ENCODE results near the gene PPEF1. TPM values are rescaled to one million over a fixed set of nuclear protein-coding genes. Genes with fewer than 3 reads are reported as not detected.
"Not testable (repeated sequence)": the region's sequence is repeated elsewhere in the genome, so short reads cannot be mapped to it uniquely, and the experiment has no call there.

The PPEF1 gene
- total RNA-seq, 2 experiments from 2014 or later = 0.15 TPM; not detected in 1

DNA sequence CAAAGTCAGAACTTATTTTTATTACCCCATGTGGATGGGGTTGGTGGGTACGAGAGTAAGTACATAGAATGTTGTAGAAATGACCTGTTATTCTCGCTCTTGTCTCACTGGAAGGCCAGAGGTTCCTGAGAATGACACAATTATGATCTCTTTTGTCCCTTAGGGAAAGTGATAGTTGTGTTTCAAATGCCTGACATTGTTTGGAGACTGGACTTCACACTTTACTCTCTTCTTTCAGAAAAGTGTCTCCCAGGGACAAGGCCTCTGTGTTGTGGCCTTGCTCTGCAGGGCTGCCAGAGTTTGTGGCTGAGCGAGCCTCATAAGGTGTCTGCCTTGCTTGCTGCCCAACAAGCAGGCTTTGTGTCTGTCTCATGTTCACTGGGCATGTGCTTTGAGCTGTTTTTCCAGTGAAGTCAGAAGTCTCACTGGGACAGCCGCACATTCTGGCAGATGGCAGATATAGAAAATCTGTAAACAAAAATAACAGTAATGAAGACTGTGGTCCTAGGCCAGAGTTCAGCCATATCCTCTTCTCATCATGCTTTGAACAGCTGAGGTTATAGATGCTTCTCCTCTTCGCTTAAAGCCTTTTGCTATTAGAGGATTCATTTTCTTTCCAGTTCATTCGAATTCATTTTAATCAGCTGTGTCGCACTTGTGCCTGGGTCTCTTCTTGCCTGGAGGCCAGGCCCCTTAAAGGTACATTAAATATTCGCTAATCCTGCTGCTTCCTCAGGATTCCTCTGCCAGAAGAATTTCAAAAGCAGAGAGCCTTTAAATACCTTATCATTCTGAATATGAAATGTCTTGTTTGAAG lies 14.4 kb downstream of the PPEF1 start:
- Mint-ChIP-seq H3K27me3 (no peaks in the 10 kb centered on the region), H3K4me1 (ENCODE audit: low read depth) (peaks cover 2% of the 10 kb centered on the region), H3K27ac (no peak overlapping the region), H3K4me3 (no peak overlapping the region), H3K9me3 (no peaks in the 10 kb centered on the region), H3K36me3 (no peaks in the 10 kb centered on the region)
- ChIA-PET POLR2A (no interaction called here), CTCF (interaction anchor here (0.5 kb wide), 1 partner anchor 13 kb away, joined by 3 read pairs; no protein-coding TSS in a partner anchor)
- intact Hi-C loops (cut with micrococcal nuclease) = no loop called here
- no peak for DNase-seq

DNA sequence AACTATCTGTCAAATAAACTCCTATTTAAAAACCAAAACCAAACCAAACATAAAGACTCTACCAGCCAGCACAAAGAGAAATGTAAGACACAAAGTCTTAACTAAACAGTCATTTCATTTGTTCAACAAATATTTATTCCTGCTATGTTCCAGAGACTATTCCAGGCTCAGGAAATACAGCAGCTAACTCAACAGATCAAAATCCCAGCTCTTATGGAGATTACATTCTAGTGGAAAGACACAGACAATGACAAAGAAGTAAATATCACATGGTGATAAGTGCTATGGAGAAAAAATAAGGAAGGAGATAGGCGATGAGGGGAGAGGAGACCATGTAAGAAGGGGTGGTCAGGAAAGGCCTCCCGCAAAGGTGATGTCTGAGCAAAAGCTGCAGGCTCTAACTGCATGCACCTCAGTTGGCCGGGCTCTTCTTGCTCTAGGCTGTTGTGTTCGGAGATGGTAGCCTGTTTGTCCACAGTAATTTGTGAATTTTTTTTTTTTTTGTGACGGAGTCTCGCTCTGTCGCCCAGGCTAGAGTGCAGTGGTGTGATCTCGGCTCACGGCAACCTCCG lies 15.1 kb downstream of the PPEF1 start:
- Mint-ChIP-seq H3K27ac (no peak overlapping the region), H3K27me3 (no peaks in the 10 kb centered on the region), H3K9me3 (no peaks in the 10 kb centered on the region), H3K36me3 (no peaks in the 10 kb centered on the region), H3K4me1 (ENCODE audit: low read depth) (peaks cover 2% of the 10 kb centered on the region), H3K4me3 (no peak overlapping the region)
- intact Hi-C loops (cut with micrococcal nuclease) = no loop called here
- no peak for DNase-seq
- CTCF ChIA-PET = no interaction called here
- POLR2A ChIA-PET = no interaction called here

DNA sequence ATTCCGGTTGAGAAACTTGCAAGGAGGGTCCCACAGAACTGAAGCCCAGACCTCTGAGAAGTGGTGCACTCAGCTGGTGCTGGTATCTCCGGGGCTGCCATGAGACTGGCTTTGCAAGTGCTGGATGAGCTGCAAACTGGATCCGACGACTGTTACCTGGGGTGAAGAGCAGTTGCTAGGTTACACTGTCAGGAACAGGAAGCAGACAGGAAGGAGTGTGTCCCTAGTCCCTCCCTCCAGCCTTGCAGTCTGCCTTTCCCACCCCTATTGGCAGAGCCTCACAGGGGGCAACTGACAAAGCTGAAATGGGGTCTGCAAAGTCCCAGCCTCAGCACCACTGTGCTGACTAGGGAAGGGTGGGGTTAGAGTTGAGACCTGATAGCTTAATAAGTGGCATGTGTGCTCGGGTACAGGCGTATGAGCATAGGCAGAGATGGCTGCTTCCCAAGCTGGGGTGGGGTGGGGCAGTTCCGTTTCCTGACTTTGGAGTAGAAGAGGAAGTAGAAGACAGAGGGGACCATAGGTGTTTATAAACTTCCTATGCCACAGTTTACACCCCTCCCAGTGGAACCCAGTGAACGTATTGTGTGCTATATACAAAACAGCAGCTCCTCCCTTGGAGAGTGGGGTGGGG lies 18.0 kb downstream of the PPEF1 start:
- no peaks in the 10 kb centered on the region for H3K36me3 Mint-ChIP-seq

DNA sequence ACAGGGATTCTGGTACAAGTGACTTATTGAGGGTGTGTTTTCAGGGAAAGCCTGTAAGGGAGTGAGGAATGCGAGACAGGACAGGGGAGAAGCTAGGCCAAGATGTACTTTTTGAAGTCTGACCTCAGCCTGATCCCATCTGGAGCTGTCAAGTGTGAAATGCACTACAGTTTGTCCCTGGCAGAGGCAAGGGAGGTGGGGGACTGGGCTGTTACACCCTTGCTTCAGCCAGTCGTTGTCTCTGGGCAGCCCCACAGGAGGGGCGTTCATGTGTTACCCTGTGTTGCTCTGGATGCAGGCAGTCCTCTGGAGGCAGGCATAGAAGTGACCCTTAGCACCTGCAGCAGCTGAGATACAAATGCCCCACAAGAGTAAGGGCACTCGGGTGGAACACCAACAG lies 25.8 kb downstream of the PPEF1 start:
- no peak overlapping the region for H3K4me3 Mint-ChIP-seq
- H3K4me1 Mint-ChIP-seq (ENCODE audit: low read depth) = no peaks in the 10 kb centered on the region
- intact Hi-C loops (cut with micrococcal nuclease) = no loop called here
- DNase-seq = no peak
- ChIA-PET CTCF (no interaction called here), POLR2A (no interaction called here)
- H3K27ac Mint-ChIP-seq = no peak overlapping the region
- no peaks in the 10 kb centered on the region for H3K27me3 Mint-ChIP-seq
- H3K36me3 Mint-ChIP-seq = no peaks in the 10 kb centered on the region
- H3K9me3 Mint-ChIP-seq = no peaks in the 10 kb centered on the region

More for the DNA sequence above, 18.0 kb downstream of the PPEF1 start:
- Mint-ChIP-seq H3K27me3 (no peaks in the 10 kb centered on the region), H3K4me1 (ENCODE audit: low read depth) (peaks cover 2% of the 10 kb centered on the region), H3K9me3 (no peaks in the 10 kb centered on the region), H3K27ac (no peak overlapping the region), H3K4me3 (no peak overlapping the region)
- CTCF ChIA-PET = no interaction called here
- intact Hi-C loops (cut with micrococcal nuclease) = no loop called here
- DNase-seq = no peak
- POLR2A ChIA-PET = no interaction called here

DNA sequence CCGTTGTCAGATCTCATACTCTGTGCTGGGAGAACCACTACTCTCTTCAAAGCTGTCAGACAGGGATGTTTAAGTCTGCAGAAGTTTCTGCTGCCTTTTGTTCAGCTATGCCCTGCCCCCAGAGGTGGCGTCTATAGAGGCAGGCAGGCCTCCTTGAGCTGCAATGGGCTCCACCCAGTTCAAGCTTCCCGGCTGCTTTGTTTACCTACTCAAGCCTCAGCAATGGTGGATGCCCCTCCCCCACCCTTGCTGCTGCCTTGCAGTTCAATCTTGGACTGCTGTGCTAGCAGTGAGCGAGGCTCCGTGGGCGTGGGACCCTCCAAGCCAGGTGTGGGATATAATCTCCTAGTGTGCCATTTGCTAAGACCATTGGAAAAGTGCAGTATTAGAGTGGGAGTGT lies 32.2 kb downstream of the PPEF1 start:
- H3K4me3 Mint-ChIP-seq; CTCF ChIA-PET; H3K9me3 Mint-ChIP-seq; DNase-seq; H3K36me3 Mint-ChIP-seq; H3K4me1 Mint-ChIP-seq (ENCODE audit: low read depth); H3K27me3 Mint-ChIP-seq; intact Hi-C loops (cut with micrococcal nuclease); POLR2A ChIA-PET; H3K27ac Mint-ChIP-seq: not testable (repeated sequence)

DNA sequence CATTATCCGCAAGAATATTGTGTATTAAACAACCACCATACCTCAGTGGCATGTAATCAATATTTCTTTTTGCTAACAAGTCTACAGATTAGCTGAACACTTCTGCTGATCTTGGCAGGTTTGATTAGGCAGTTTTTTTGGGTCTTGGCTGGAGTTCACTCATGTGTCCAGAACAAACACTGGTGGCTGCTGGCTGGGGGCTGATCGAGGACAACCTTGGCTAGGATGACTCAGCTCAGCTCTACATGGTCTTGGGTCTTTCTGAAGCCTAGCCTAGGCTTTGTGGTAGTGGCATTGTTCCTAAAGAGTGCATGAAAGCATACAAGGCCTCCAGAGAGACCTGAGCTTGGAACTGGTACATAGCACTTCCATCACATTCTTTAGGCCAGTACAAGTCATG lies 41.1 kb downstream of the PPEF1 start:
- H3K9me3 Mint-ChIP-seq = no peaks in the 10 kb centered on the region
- POLR2A ChIA-PET = no interaction called here
- CTCF ChIA-PET = no interaction called here

DNA sequence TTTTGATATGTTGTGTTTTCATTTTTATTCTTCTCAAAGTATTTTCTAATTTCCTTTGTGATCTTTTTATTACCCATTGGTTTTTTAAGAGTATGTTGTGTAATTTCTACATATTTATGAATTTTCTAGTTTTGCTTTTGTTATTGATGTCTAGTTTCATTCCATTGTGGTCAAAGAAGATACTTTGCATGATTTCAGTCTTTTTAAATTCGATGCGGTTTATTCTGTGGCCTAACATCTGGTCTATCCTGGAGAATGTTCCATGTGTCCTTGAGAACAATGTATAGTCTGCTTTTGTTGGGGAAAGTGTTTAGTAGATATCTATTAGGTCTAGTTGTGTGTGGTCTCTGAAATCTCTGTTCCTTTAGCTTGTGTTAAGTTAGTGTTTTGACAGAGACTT lies 46.2 kb downstream of the PPEF1 start:
- DNase-seq = no peak
- ChIA-PET CTCF (no interaction called here), POLR2A (no interaction called here)
- no peak overlapping the region for H3K4me3 Mint-ChIP-seq
- no peaks in the 10 kb centered on the region for H3K9me3 Mint-ChIP-seq
- no peak overlapping the region for H3K27ac Mint-ChIP-seq
- intact Hi-C loops (cut with micrococcal nuclease) = no loop called here
- H3K4me1 Mint-ChIP-seq (ENCODE audit: low read depth) = no peaks in the 10 kb centered on the region
- no peaks in the 10 kb centered on the region for H3K27me3 Mint-ChIP-seq
- H3K36me3 Mint-ChIP-seq = no peaks in the 10 kb centered on the region

More for the DNA sequence above, 41.1 kb downstream of the PPEF1 start:
- no peaks in the 10 kb centered on the region for H3K36me3 Mint-ChIP-seq
- no peak overlapping the region for H3K4me3 Mint-ChIP-seq
- peaks cover 2% of the 10 kb centered on the region for H3K27me3 Mint-ChIP-seq
- H3K27ac Mint-ChIP-seq = no peak overlapping the region
- intact Hi-C loops (cut with micrococcal nuclease) = no loop called here
- DNase-seq = no peak
- no peaks in the 10 kb centered on the region for H3K4me1 Mint-ChIP-seq (ENCODE audit: low read depth)

DNA sequence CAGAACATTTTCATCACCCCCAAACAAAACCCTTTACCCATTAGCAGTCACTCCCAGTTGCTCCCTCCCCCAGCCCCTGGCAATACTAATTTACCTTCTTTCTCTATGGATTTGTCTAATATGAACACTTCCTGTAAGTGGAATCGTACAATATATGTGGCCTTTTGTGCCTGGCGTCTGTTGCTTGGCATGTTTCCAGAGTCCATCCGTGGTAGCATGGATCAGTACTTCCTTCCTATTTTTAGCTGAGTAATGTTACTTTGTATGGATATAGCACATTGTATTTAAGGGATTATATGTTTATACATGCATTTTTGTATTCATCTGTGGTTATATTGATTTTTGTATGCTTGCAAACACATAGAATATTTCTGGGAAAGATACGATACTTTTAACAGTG lies 48.2 kb downstream of the PPEF1 start:
- intact Hi-C loops (cut with micrococcal nuclease) = no loop called here
- POLR2A ChIA-PET = no interaction called here
- Mint-ChIP-seq H3K4me3 (no peak overlapping the region), H3K36me3 (no peaks in the 10 kb centered on the region), H3K27me3 (no peaks in the 10 kb centered on the region), H3K4me1 (ENCODE audit: low read depth) (no peaks in the 10 kb centered on the region), H3K9me3 (no peaks in the 10 kb centered on the region), H3K27ac (no peak overlapping the region)
- CTCF ChIA-PET = no interaction called here
- DNase-seq = no peak

DNA sequence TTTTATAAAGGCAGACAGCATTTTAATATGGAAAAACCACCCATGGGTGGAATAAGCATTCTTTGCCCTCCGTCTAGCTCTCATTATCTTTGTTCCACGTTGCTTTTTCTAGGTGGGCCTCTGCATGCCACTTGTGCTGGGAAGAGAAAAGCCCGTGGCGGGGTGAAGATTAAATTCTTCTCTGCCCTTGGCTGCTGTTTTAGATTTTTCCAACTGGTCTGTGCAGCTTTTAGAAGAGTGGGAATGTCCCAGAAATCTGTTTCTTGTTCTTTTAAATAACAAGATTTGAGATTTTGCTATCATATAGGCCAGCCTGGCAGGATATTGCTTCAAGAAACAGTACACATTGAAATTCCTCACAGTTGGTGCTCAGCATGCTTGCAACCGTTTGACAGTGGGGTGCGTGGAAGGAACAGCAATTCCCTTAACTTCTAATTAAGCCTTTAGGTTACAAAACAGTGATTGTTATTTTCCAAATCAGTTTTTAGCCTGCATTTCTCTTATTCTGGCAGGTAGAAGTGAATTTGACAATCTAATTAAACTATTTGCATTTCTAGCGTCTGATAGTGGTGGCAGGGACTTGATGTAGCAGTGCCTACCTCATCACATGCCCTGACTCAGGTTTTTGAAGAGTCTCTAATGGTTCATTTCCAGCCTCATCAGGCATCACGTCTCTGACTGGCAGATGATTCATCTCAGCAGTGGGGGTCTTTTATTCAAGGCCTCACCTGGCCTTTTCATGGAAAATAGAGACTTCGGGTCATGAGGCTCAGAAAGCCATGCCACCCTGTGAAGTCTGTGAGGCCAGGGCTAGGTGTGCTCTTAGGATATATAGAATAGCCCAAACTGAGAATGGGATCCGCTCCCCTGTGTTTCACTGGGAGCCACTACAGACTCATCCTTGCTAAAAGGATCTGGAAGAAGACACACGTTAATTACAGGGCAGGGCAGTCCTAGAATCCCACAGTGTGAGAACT lies 50.8 kb downstream of the PPEF1 start:
- Mint-ChIP-seq H3K36me3 (no peaks in the 10 kb centered on the region), H3K27me3 (no peaks in the 10 kb centered on the region), H3K27ac (no peak overlapping the region), H3K4me1 (ENCODE audit: low read depth) (no peaks in the 10 kb centered on the region), H3K9me3 (no peaks in the 10 kb centered on the region), H3K4me3 (no peak overlapping the region)
- POLR2A ChIA-PET = no interaction called here
- intact Hi-C loops (cut with micrococcal nuclease) = no loop called here
- DNase-seq = no peak
- CTCF ChIA-PET = no interaction called here

DNA sequence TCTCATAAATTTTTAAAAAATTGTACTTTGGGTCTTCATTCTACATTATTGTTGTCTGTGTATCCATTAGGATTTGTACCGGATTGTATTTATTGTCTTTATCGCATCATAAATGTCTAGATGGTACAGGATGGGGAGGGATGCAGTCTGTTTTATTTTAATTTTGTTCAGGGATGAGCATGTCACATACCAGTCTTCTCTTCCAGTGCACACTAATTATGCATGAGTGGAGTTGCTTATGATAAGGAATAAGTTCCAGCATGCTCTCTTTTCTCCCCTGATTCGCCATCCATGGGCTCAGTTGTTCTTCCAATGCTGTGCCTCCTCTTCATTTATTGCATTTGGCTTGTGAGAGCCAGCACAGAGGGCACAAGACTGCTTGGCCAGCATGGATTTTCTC lies 54.3 kb downstream of the PPEF1 start:
- POLR2A ChIA-PET = no interaction called here
- H3K27ac Mint-ChIP-seq = no peak overlapping the region
- H3K4me3 Mint-ChIP-seq = no peak overlapping the region
- CTCF ChIA-PET = no interaction called here
- no peaks in the 10 kb centered on the region for H3K9me3 Mint-ChIP-seq
- H3K36me3 Mint-ChIP-seq = no peaks in the 10 kb centered on the region
- no peak for DNase-seq
- H3K4me1 Mint-ChIP-seq (ENCODE audit: low read depth) = no peaks in the 10 kb centered on the region
- intact Hi-C loops (cut with micrococcal nuclease) = no loop called here
- H3K27me3 Mint-ChIP-seq = no peaks in the 10 kb centered on the region

DNA sequence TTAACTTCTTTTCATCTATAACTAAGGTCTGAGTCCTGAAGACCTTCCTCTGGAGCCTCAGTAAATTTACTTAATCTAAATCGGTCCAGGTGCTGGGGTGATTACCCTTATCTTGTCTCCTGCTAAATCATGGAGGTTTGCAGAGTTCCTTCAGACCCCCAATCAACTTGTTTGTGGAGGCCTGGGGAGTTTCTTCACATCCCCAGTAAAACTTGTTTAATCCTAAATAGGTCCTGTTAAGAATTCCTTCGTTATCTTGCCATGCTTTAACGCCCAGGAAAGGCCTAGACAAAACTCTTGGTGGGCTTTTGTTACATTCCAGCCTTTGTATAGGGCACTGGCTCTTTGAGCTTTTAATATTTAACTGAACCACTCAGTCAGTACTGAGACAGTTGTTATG lies 55.7 kb downstream of the PPEF1 start:
- H3K36me3 Mint-ChIP-seq; DNase-seq; intact Hi-C loops (cut with micrococcal nuclease); H3K27me3 Mint-ChIP-seq; H3K27ac Mint-ChIP-seq; CTCF ChIA-PET; POLR2A ChIA-PET; H3K4me3 Mint-ChIP-seq; H3K4me1 Mint-ChIP-seq (ENCODE audit: low read depth); H3K9me3 Mint-ChIP-seq: not testable (repeated sequence)

DNA sequence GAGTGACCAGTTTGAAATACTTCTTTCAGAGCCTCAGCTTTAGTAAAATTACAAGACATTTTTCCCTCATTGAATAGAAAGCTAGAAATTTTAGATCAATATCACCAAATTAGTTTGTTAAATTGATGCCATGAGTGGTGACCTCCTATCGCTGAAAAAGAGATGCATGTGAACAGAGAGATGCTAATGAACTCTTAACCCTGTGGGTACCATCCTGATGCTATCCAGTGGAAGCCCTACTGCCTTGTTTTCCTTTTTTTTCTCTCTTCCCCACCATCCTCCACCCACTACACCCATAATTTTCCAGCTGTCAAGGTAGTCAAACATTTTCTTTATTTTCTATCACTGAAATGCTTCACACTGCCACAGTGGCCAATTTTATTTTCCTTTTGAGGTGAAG lies 61.9 kb downstream of the PPEF1 start:
- Mint-ChIP-seq H3K4me1 (ENCODE audit: low read depth) (no peaks in the 10 kb centered on the region), H3K4me3 (no peak overlapping the region), H3K9me3 (peaks cover 6% of the 10 kb centered on the region), H3K36me3 (peaks cover 2% of the 10 kb centered on the region), H3K27ac (no peak overlapping the region), H3K27me3 (no peaks in the 10 kb centered on the region)
- CTCF ChIA-PET = no interaction called here
- POLR2A ChIA-PET = no interaction called here
- intact Hi-C loops (cut with micrococcal nuclease) = no loop called here
- no peak for DNase-seq
